Lower lobe of right lung (tissue), 2 donors: ENCODE data around the gene ITPKB. TPM values are rescaled to one million over a fixed set of nuclear protein-coding genes. Genes with fewer than 3 reads are reported as not detected.

Experiments
- ATAC-seq, 2 donors: fragments of 200-7000 bp; cut with Tn5 transposase; one replicate each; pipeline ENCODE4 v1.9.1; 2020 to 2022; ENCODE audit warnings: mild to moderate bottlenecking in 2 of 2, moderate library complexity in 2 of 2
- DNase-seq: peaks from one replicate; pipeline ENCODE4 v3.0.0-alpha.2; 2020
- H3K27ac ChIP-seq: fragments of 200-600 bp; one replicate; pipeline ENCODE4 v1.8.0; 2022
- H3K27me3 ChIP-seq: fragments of 200-600 bp; one replicate; pipeline ENCODE4 v1.8.0; 2022; ENCODE audit warnings: low read depth
- H3K36me3 ChIP-seq: fragments of 200-600 bp; one replicate; pipeline ENCODE4 v1.8.0; 2022; ENCODE audit warnings: mild to moderate bottlenecking
- H3K4me1 ChIP-seq: fragments of 200-600 bp; one replicate; pipeline ENCODE4 v1.8.0; 2022
- H3K4me3 ChIP-seq: fragments of 200-600 bp; one replicate; pipeline ENCODE4 v1.8.0; 2022; ENCODE audit warnings: mild to moderate bottlenecking
- H3K9me3 ChIP-seq: fragments of 200-600 bp; one replicate; pipeline ENCODE4 v1.8.0; 2022
- intact Hi-C: fragments of 100-400 bp; cut with DNase I; formaldehyde crosslinking; loops from one replicate; pipeline ENCODE4 v1.11.0; 2022
- total RNA-seq: library from RNA; stranded (reverse); fragmentation: NEBNext Ultra II Directional; extraction: Animal tissue kit (Norgen Biotek cat#: 25700); gene quantifications from one replicate; pipeline ENCODE4 v1.2.1, GENCODE V29; 2021
- TF ChIP-seq, protein P1 (sequence below): fragments of 200-600 bp; IDR thresholded peaks from one replicate; pipeline ENCODE4 v1.8.0; 2022; ENCODE audit warnings: antibody characterized with exemption, mild to moderate bottlenecking
- donor health status: DM: no; HTN: yes; CAD: no; lungs with severe emphysema.

ITPKB gene
- total RNA-seq, 1 donor from 2014 or later: 42.3 TPM

GRCh38 chr1:226664413-226665101 lies 74.5 kb downstream of the ITPKB start:
- intact Hi-C loops: no loop called here
- no peaks in the 10 kb centered on the region for H3K27me3 ChIP-seq
- TF ChIP-seq, protein P1, sequence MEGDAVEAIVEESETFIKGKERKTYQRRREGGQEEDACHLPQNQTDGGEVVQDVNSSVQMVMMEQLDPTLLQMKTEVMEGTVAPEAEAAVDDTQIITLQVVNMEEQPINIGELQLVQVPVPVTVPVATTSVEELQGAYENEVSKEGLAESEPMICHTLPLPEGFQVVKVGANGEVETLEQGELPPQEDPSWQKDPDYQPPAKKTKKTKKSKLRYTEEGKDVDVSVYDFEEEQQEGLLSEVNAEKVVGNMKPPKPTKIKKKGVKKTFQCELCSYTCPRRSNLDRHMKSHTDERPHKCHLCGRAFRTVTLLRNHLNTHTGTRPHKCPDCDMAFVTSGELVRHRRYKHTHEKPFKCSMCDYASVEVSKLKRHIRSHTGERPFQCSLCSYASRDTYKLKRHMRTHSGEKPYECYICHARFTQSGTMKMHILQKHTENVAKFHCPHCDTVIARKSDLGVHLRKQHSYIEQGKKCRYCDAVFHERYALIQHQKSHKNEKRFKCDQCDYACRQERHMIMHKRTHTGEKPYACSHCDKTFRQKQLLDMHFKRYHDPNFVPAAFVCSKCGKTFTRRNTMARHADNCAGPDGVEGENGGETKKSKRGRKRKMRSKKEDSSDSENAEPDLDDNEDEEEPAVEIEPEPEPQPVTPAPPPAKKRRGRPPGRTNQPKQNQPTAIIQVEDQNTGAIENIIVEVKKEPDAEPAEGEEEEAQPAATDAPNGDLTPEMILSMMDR: no peak
- ATAC-seq (peak; percentile 45 to 57), DNase-seq (peak; percentile 44)
- no peak overlapping the region for H3K4me3 ChIP-seq
- H3K36me3 ChIP-seq: no peaks in the 10 kb centered on the region
- H3K9me3 ChIP-seq: no peaks in the 10 kb centered on the region
- peaks cover 85% of the 10 kb centered on the region for H3K4me1 ChIP-seq
- peak overlapping the region; percentile 77 for H3K27ac ChIP-seq

DNA sequence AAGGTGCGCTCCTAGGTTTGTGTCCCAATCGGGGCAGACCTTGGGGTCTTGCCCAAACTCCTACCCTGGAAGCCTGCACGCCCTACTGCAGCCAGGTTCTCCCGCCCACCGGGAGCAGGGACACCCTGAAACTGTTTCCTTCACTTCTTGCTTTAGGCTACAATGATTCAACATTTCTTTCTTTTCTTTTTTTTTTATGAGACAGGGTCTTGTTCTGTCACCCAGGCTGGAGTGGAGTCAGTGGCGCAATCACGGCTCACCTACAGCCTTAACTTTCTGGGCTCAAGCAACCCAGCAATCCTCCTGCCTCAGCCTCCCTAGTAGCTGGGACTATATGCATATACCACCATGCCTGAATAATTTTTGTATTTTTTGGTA lies 75.8 kb downstream of the ITPKB start:
- intact Hi-C loops: no loop called here
- ATAC-seq (no peak), DNase-seq (no peak)
- peaks cover 91% of the 10 kb centered on the region for H3K4me1 ChIP-seq
- H3K27me3 ChIP-seq: no peaks in the 10 kb centered on the region
- peak overlapping the region; percentile 77 for H3K27ac ChIP-seq
- TF ChIP-seq, protein P1: no peak
- H3K9me3 ChIP-seq: no peaks in the 10 kb centered on the region
- no peak overlapping the region for H3K4me3 ChIP-seq
- H3K36me3 ChIP-seq: no peaks in the 10 kb centered on the region

DNA sequence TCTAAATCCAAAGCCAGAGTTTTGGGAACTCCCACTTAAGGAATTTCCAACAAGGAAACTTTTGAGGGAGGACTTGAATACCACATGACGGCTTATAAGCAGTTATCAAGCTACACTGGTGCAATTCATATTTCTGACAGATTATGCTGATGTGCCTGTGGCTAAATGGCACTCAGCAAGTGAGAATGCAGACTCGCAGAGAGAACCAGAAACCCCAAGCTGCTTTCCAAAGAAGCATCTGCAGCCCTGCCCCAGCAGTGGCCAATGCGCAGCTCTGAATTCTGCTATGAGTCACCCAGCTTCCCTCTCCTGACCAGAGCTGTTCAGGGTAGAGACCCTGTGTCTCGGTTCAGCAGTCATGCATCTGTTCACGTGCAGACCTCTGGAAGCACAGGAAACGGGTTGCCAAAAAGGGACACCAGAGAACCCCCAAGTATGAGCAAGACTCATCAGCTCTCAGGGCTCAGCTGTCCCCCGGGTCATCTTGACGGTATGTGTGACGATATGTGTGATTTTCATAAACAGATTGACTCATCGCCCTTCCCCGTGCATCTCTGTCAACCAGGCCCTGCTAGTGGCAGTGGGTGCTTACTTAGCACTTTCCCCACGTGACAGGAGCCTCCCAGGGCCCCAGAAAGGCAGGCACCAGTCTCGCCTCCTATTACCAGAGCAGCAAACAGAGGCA lies 76.3 kb downstream of the ITPKB start:
- DNase-seq (peak; percentile 76), ATAC-seq (peak; percentile 78 to 86)
- H3K27me3 ChIP-seq: no peaks in the 10 kb centered on the region
- H3K27ac ChIP-seq: peak overlapping the region; percentile 77
- H3K36me3 ChIP-seq: no peaks in the 10 kb centered on the region
- H3K4me3 ChIP-seq: no peak overlapping the region
- TF ChIP-seq, protein P1: no peak
- H3K9me3 ChIP-seq: no peaks in the 10 kb centered on the region
- intact Hi-C loops: no loop called here
- H3K4me1 ChIP-seq: peaks cover 91% of the 10 kb centered on the region

GRCh38 chr1:226661965-226662364 lies 77.1 kb downstream of the ITPKB start:
- no peak for DNase-seq
- no peaks in the 10 kb centered on the region for H3K36me3 ChIP-seq
- ATAC-seq: no peak
- TF ChIP-seq, protein P1: no peak
- H3K27ac ChIP-seq: peak overlapping the region; percentile 77
- no peaks in the 10 kb centered on the region for H3K27me3 ChIP-seq
- no peak overlapping the region for H3K4me3 ChIP-seq
- peaks cover 91% of the 10 kb centered on the region for H3K4me1 ChIP-seq
- intact Hi-C loops: no loop called here
- H3K9me3 ChIP-seq: no peaks in the 10 kb centered on the region

DNA sequence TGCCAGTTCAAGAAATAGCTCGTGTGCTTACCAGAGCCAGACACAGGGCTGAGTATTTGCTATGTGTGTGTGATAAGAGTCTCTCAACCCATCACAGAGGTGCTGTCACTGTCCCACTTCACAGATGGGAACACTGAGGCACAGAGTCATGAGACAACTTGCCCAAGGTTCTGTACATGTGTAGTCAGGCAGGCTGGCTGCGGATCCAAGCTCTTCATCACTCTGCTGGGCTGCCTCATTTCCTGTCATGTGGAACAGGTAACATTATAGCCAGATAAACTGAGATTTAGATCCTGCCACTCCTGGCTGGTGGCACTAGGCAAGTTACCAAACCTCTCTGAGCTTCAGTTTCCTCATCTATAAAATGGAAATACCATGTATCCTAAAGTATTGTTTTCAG lies 77.8 kb downstream of the ITPKB start:
- DNase-seq (no peak), ATAC-seq (no peak)
- Histone ChIP-seq H3K4me1 (peaks cover 94% of the 10 kb centered on the region), H3K4me3 (no peak overlapping the region), H3K27ac (peak overlapping the region; percentile 77), H3K9me3 (no peaks in the 10 kb centered on the region), H3K36me3 (no peaks in the 10 kb centered on the region), H3K27me3 (no peaks in the 10 kb centered on the region)
- intact Hi-C loops: no loop called here
- TF ChIP-seq, protein P1: no peak
